ENCODE measurements around the gene MACROD2. TPM values are rescaled to one million over a fixed set of nuclear protein-coding genes. Genes with fewer than 3 reads are reported as not detected.
"Not testable (repeated sequence)": the region's sequence is repeated elsewhere in the genome, so short reads cannot be mapped to it uniquely, and the experiment has no call there.

The MACROD2 gene
- total RNA-seq, 4 donors from 2014 or later: 10.0 to 24.0 (median 17.0) TPM

GRCh38 chr20:15976047-15976736 is 1980.9 kb downstream of the MACROD2 start:
- H3K4me3 ChIP-seq (ENCODE audit: low read depth, poor library complexity, severe bottlenecking): no peak overlapping the region
- intact Hi-C loops (cut with DNase I; ENCODE audit: low total_unique reads): no loop called here
- no peak for DNase-seq (ENCODE audit: low spot score in 2 of 2)
- WGBS, 2 donors: 63 to 68% methylated on average over 5 of the region's 5 CpGs
- no peak for TF ChIP-seq CTCF (IDR thresholded peaks at IDR 0.05)
- TF ChIP-seq POLR2A (IDR thresholded peaks at IDR 0.05): no peak

- no peak for TF ChIP-seq POLR2A (IDR thresholded peaks at IDR 0.05)
- no peak for TF ChIP-seq CTCF (IDR thresholded peaks at IDR 0.05)
- DNase-seq (ENCODE audit: low spot score in 2 of 2): no peak
- WGBS, 2 donors: 87 to 89% methylated on average over 5 of the region's 5 CpGs
- no peak overlapping the region for H3K4me3 ChIP-seq (ENCODE audit: low read depth, poor library complexity, severe bottlenecking)
- intact Hi-C loops (cut with DNase I; ENCODE audit: low total_unique reads): no loop called here
These were observed 1981.7 kb downstream of the MACROD2 start for GRCh38 chr20:15977026-15977425.

GRCh38 chr20:15977758-15978157 is 1982.4 kb downstream of the MACROD2 start:
- DNase-seq (ENCODE audit: low spot score in 2 of 2): no peak
- 90 to 94% methylated on average over 1 of the region's 1 CpG for WGBS, 2 donors
- TF ChIP-seq CTCF (IDR thresholded peaks at IDR 0.05) (no peak), POLR2A (IDR thresholded peaks at IDR 0.05) (no peak)
- intact Hi-C loops (cut with DNase I; ENCODE audit: low total_unique reads): no loop called here
- H3K4me3 ChIP-seq (ENCODE audit: low read depth, poor library complexity, severe bottlenecking): no peak overlapping the region

GRCh38 chr20:15985494-15986368 is 1990.4 kb downstream of the MACROD2 start:
- H3K4me3 ChIP-seq (ENCODE audit: low read depth, poor library complexity, severe bottlenecking); DNase-seq (ENCODE audit: low spot score in 2 of 2); intact Hi-C loops (cut with DNase I; ENCODE audit: low total_unique reads): not testable (repeated sequence)
- WGBS, 2 donors: 96 to 97% methylated on average over 26 of the region's 26 CpGs

- WGBS, 2 donors: 83 to 98% methylated on average over 3 of the region's 3 CpGs
- TF ChIP-seq POLR2A (IDR thresholded peaks at IDR 0.05) (no peak), CTCF (IDR thresholded peaks at IDR 0.05) (no peak)
- no peak for DNase-seq (ENCODE audit: low spot score in 2 of 2)
- intact Hi-C loops (cut with DNase I; ENCODE audit: low total_unique reads): no loop called here
- no peak overlapping the region for H3K4me3 ChIP-seq (ENCODE audit: low read depth, poor library complexity, severe bottlenecking)
These were observed 1991.4 kb downstream of the MACROD2 start for GRCh38 chr20:15986690-15987089.

- intact Hi-C loops (cut with DNase I; ENCODE audit: low total_unique reads): no loop called here
- no peak overlapping the region for H3K4me3 ChIP-seq (ENCODE audit: low read depth, poor library complexity, severe bottlenecking)
- DNase-seq (ENCODE audit: low spot score in 2 of 2): no peak
- TF ChIP-seq CTCF (IDR thresholded peaks at IDR 0.05) (no peak), POLR2A (IDR thresholded peaks at IDR 0.05) (no peak)
These were observed 1996.0 kb downstream of the MACROD2 start for GRCh38 chr20:15991279-15991678.
